BE2C (cell line): ENCODE measurements around the gene SLC7A8.
"Not testable (repeated sequence)": the region's sequence is repeated elsewhere in the genome, so short reads cannot be mapped to it uniquely, and the experiment has no call there.

Experiments used
- DNase-seq: peaks from one replicate; pipeline ENCODE4 v3.0.0-alpha.2; 2020
- H3K27me3 ChIP-seq: fragments of 250-450 bp; sonication (Bioruptor Pico); 2 replicates; pipeline ENCODE4 v1.5.1; 2020; ENCODE audit warnings: mild to moderate bottlenecking
- H3K36me3 ChIP-seq: fragments of 250-450 bp; sonication (Bioruptor Pico); 2 replicates; pipeline ENCODE4 v1.5.1; 2020; ENCODE audit warnings: mild to moderate bottlenecking
- H3K4me1 ChIP-seq: fragments of 250-450 bp; sonication (Bioruptor Pico); 2 replicates; pipeline ENCODE4 v1.5.1; 2020
- H3K4me3 ChIP-seq: 2 replicates; pipeline ENCODE4 v1.5.1; 2011; ENCODE audit warnings: low read depth, low read length
- H3K9me3 ChIP-seq: fragments of 250-450 bp; sonication (Bioruptor Pico); 2 replicates; pipeline ENCODE4 v1.5.1; 2020
- TF ChIP-seq, protein P1 (sequence below): IDR thresholded peaks from 2 replicates; pipeline ENCODE4 v1.5.1; 2012; ENCODE audit warnings: mild to moderate bottlenecking, low read depth, low read length

Gene SLC7A8

DNA sequence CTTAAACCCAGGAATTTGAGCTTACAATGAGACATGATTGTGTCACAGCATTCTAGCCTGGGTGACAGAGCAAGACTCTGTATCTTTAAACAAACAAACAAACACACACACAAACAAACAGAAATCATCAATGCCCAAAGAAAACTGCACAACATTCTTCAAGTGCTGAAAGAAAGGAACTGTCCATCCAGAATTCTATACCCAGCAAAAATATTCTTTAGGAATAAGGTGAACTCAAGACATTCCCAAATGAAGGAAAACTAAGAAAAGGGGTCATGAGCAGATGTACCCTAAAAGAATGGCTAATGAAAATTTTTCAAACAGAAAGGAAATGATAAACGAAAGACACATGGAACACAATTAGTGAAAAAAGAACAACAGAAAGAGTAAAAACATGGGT is 32.0 kb upstream of the SLC7A8 start:
- H3K4me3 ChIP-seq, result no peak overlapping the region
- H3K36me3 ChIP-seq, result no peaks in the 10 kb centered on the region
- no peaks in the 10 kb centered on the region for H3K9me3 ChIP-seq
- TF ChIP-seq, protein P1, sequence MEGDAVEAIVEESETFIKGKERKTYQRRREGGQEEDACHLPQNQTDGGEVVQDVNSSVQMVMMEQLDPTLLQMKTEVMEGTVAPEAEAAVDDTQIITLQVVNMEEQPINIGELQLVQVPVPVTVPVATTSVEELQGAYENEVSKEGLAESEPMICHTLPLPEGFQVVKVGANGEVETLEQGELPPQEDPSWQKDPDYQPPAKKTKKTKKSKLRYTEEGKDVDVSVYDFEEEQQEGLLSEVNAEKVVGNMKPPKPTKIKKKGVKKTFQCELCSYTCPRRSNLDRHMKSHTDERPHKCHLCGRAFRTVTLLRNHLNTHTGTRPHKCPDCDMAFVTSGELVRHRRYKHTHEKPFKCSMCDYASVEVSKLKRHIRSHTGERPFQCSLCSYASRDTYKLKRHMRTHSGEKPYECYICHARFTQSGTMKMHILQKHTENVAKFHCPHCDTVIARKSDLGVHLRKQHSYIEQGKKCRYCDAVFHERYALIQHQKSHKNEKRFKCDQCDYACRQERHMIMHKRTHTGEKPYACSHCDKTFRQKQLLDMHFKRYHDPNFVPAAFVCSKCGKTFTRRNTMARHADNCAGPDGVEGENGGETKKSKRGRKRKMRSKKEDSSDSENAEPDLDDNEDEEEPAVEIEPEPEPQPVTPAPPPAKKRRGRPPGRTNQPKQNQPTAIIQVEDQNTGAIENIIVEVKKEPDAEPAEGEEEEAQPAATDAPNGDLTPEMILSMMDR, result no peak
- H3K27me3 ChIP-seq, result peaks cover 40% of the 10 kb centered on the region
- no peaks in the 10 kb centered on the region for H3K4me1 ChIP-seq
- DNase-seq, result no peak

DNA sequence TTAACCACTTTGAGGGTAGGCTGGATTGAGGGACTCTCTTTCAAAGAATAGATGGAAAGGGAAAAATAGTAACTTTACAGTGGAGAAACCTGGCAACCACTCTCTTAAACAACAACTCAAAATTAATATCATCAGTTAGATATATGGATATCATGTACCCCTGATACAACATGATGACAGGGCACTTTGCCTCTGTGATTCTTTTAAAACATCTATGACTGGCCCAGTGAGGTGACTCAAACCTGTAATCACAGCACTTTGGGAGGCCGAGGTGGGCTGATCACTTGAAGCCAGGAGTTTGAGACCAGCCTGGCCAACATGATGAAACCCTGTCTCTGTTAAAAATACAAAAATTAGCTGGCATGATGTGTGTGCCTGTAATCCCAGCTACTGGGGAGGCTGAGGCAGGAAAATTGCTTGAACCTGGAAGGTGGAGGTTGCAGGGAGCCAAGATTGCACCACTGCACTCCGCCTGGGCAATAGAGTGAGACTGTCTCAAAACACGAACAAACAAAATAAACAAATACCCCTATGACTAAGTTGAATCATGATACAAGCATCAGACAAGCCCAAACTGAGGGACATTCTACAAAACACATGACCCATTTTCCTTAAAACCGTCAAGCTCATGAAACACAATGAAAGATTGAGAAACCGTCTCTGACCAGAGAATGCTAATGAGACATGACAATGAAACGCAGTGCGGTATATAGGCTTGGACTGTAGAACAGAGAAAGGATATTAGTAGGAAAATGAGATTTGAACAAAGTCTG is 26.4 kb upstream of the SLC7A8 start:
- H3K9me3 ChIP-seq, result no peaks in the 10 kb centered on the region
- H3K4me1 ChIP-seq, result no peaks in the 10 kb centered on the region
- peaks cover 52% of the 10 kb centered on the region for H3K27me3 ChIP-seq
- no peak overlapping the region for H3K4me3 ChIP-seq
- no peak for DNase-seq
- no peaks in the 10 kb centered on the region for H3K36me3 ChIP-seq
- TF ChIP-seq, protein P1, result no peak

DNA sequence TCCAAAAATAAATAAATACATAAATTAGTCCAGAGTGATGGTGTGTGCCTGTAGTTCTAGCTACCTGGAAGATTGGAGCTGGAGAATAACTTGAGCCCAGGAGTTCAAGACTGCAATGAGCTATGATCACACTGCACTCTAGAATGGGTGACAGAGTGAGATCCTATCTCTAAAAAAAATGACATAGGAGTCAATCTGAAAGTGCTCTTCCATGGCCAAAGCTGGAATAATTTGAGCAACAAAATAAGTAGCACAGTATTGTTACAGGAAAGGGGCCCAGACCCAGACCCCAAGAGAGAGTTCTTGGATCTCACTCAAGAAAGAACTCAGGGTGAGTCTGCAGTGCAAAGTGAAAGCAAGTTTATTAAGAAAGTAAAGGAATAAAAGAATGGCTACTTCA is 24.9 kb upstream of the SLC7A8 start:
- Histone ChIP-seq H3K4me1 (no peaks in the 10 kb centered on the region), H3K27me3 (peaks cover 52% of the 10 kb centered on the region), H3K9me3 (no peaks in the 10 kb centered on the region), H3K4me3 (no peak overlapping the region), H3K36me3 (no peaks in the 10 kb centered on the region)
- DNase-seq, result no peak
- TF ChIP-seq, protein P1, result no peak

GRCh38 chr14:23207146-23207540 is 23.7 kb upstream of the SLC7A8 start:
- TF ChIP-seq, protein P1, result no peak
- no peak overlapping the region for H3K4me3 ChIP-seq
- H3K36me3 ChIP-seq, result no peaks in the 10 kb centered on the region
- H3K9me3 ChIP-seq, result no peaks in the 10 kb centered on the region
- peaks cover 50% of the 10 kb centered on the region for H3K27me3 ChIP-seq
- no peaks in the 10 kb centered on the region for H3K4me1 ChIP-seq
- no peak for DNase-seq

DNA sequence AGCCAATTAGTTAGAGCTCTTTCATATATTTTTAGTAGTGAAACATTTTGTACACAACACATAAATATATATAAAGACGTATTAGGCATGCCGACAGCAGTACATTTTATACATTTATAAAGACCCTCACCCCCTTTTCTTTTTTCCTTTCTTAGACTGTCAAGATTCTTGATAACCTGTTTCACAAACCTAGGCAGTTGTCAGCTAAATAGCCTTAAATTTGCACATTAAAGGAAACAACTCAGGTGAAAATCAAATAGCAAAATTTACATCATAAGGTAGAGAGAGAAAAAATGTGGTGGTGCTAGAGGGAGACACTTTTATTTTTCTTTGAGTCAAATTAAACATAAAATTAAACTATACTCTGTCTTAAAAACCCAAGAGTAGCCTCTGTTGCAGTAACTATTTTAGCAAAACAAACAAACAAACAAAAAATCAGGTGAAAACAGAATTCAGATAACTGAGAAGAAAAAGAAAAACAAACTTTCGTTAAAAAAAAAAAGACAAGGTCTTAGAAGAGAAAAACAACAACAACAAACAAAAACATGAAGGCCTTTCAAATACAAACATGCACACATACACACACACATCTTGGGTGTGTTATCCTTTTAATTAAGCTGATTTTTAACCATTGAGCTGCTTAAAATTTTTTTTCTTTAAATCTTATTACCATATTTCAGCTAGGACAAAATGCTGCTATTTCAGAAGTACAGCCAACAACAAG is 23.1 kb upstream of the SLC7A8 start:
- no peak overlapping the region for H3K4me3 ChIP-seq
- H3K36me3 ChIP-seq, result no peaks in the 10 kb centered on the region
- TF ChIP-seq, protein P1, result no peak
- no peak for DNase-seq
- H3K4me1 ChIP-seq, result no peaks in the 10 kb centered on the region
- H3K27me3 ChIP-seq, result peaks cover 45% of the 10 kb centered on the region
- H3K9me3 ChIP-seq, result no peaks in the 10 kb centered on the region

DNA sequence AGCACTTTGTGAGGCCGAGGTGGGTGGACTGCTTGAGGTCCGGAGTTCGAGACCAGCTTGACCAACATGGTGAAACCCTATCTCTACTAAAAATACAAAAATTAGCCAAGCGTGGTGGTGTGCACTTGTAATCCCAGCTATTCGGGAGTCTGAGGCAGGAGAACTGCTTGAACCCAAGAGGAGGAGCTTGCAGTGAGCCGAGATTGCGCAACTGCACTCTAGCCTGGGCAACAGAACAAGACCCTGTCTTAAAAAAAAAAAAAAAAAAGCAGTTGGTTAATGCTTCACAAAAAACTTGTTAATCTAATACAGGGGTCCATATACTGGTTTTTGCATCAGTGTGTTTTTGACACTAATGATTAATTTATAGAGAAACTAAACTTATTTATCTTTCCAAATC is 18.5 kb upstream of the SLC7A8 start:
- TF ChIP-seq, protein P1, result no peak
- Histone ChIP-seq H3K27me3 (peaks cover 41% of the 10 kb centered on the region), H3K4me1 (no peaks in the 10 kb centered on the region), H3K4me3 (no peak overlapping the region), H3K9me3 (no peaks in the 10 kb centered on the region), H3K36me3 (no peaks in the 10 kb centered on the region)
- DNase-seq, result no peak

- peaks cover 34% of the 10 kb centered on the region for H3K27me3 ChIP-seq
- not testable (repeated sequence) for H3K9me3 ChIP-seq, H3K4me3 ChIP-seq, DNase-seq, H3K36me3 ChIP-seq, H3K4me1 ChIP-seq
These were observed 15.7 kb upstream of the SLC7A8 start for GRCh38 chr14:23199141-23199540.

GRCh38 chr14:23196487-23196886 is 13.0 kb upstream of the SLC7A8 start:
- peaks cover 41% of the 10 kb centered on the region for H3K27me3 ChIP-seq
- DNase-seq, H3K36me3 ChIP-seq, H3K9me3 ChIP-seq, H3K4me1 ChIP-seq, H3K4me3 ChIP-seq: not testable (repeated sequence)
